GM12878 (cell line): ENCODE measurements around the gene ZDHHC17.

ENCODE experiments used
- ATF7 ChIP-seq: fragments of 450-650 bp; IDR thresholded peaks from 2 replicates; pipeline ENCODE4 v1.6.1; 2016; ENCODE audit warnings: low read depth, mild to moderate bottlenecking
- BHLHE40 ChIP-seq, 2 experiments: fragments of 450-650 bp in 1 of 2; IDR thresholded peaks; 2 replicates each; pipeline ENCODE4 v1.6.1; 2011 to 2017; ENCODE audit warnings: low read depth in 2 of 2, borderline replicate concordance in 1 of 2, improper control_type of control experiment in 1 of 2, low read length in 1 of 2, mild to moderate bottlenecking in 1 of 2
- CHD2 ChIP-seq: IDR thresholded peaks from 2 replicates; pipeline ENCODE4 v1.6.1; 2011; ENCODE audit warnings: low read depth, low read length, improper control_type of control experiment, borderline replicate concordance
- IRF5 ChIP-seq: fragments of 450-650 bp; IDR thresholded peaks from 2 replicates; pipeline ENCODE4 v1.6.1; 2017; ENCODE audit warnings: borderline replicate concordance
- JUND ChIP-seq: IDR thresholded peaks from 2 replicates; pipeline ENCODE4 v1.6.1; 2012; ENCODE audit warnings: low read depth, mild to moderate bottlenecking, low read length, improper control_type of control experiment, moderate library complexity
- NFIC ChIP-seq: IDR thresholded peaks from 2 replicates; pipeline ENCODE4 v1.6.1; 2012; ENCODE audit warnings: low read depth, mild to moderate bottlenecking, inconsistent platforms, low read length, moderate library complexity
- POLR2AphosphoS5 ChIP-seq: IDR thresholded peaks from 2 replicates; pipeline ENCODE4 v1.6.1; 2011; ENCODE audit warnings: mild to moderate bottlenecking, low read length, inconsistent platforms
- SRF ChIP-seq, 2 experiments: IDR thresholded peaks; 2 replicates each; pipeline ENCODE4 v1.6.1; 2011; ENCODE audit warnings: low read depth in 2 of 2, low read length in 2 of 2, mild to moderate bottlenecking in 1 of 2, moderate library complexity in 1 of 2
- SUZ12 ChIP-seq: fragments of 200-600 bp; sonication (generic); IDR thresholded peaks from one replicate; pipeline ENCODE4 v1.6.1; 2018; ENCODE audit warnings: antibody characterized with exemption, mild to moderate bottlenecking; ENCODE audit not compliant: unreplicated experiment
- ZNF274 ChIP-seq: IDR thresholded peaks from one replicate; pipeline ENCODE4 v1.8.0; 2011; ENCODE audit not compliant: insufficient read length, insufficient read depth
- TF ChIP-seq, protein P1 (sequence below): fragments of 450-650 bp; IDR thresholded peaks from 2 replicates; pipeline ENCODE4 v1.6.1; 2016; ENCODE audit warnings: mild to moderate bottlenecking, moderate library complexity, borderline replicate concordance

- no peak for TF ChIP-seq ZNF274
- no peak for TF ChIP-seq POLR2AphosphoS5
- TF ChIP-seq SUZ12, result no peak
- TF ChIP-seq JUND, result no peak
- no peak for TF ChIP-seq IRF5
- TF ChIP-seq, protein P1, sequence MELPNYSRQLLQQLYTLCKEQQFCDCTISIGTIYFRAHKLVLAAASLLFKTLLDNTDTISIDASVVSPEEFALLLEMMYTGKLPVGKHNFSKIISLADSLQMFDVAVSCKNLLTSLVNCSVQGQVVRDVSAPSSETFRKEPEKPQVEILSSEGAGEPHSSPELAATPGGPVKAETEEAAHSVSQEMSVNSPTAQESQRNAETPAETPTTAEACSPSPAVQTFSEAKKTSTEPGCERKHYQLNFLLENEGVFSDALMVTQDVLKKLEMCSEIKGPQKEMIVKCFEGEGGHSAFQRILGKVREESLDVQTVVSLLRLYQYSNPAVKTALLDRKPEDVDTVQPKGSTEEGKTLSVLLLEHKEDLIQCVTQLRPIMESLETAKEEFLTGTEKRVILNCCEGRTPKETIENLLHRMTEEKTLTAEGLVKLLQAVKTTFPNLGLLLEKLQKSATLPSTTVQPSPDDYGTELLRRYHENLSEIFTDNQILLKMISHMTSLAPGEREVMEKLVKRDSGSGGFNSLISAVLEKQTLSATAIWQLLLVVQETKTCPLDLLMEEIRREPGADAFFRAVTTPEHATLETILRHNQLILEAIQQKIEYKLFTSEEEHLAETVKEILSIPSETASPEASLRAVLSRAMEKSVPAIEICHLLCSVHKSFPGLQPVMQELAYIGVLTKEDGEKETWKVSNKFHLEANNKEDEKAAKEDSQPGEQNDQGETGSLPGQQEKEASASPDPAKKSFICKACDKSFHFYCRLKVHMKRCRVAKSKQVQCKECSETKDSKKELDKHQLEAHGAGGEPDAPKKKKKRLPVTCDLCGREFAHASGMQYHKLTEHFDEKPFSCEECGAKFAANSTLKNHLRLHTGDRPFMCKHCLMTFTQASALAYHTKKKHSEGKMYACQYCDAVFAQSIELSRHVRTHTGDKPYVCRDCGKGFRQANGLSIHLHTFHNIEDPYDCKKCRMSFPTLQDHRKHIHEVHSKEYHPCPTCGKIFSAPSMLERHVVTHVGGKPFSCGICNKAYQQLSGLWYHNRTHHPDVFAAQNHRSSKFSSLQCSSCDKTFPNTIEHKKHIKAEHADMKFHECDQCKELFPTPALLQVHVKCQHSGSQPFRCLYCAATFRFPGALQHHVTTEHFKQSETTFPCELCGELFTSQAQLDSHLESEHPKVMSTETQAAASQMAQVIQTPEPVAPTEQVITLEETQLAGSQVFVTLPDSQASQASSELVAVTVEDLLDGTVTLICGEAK, result no peak
- TF ChIP-seq BHLHE40 (IDR thresholded peaks at IDR 0.05; ENCODE audit: borderline replicate concordance in 1 of 2, low read depth in 2 of 2, low read length in 1 of 2), result no peak
- TF ChIP-seq NFIC, result no peak
- TF ChIP-seq ATF7, result no peak
- no peak for TF ChIP-seq CHD2
- no peak for TF ChIP-seq SRF (IDR thresholded peaks at IDR 0.05; ENCODE audit: low read depth in 2 of 2, low read length in 2 of 2)
Measured at GRCh38 chr12:76874491-76875190, 110.7 kb downstream of the ZDHHC17 start.
